Activated naive CD4-positive, alpha-beta T cell treated with anti-CD3 and anti-CD28 coated beads for 36 hours (primary cell): ENCODE measurements around the gene KIF17. TPM values are rescaled to one million over a fixed set of nuclear protein-coding genes. Genes with fewer than 3 reads are reported as not detected.

ENCODE experiments used
- CTCF ChIA-PET: fragments of 350-600 bp; sonication (Branson Sonifier 250); formaldehyde crosslinking; loops from one replicate; lab custom pipeline; 2021; ENCODE audit warnings: antibody characterized with exemption; lab: Charles Lee
- DNase-seq: peaks from one replicate; pipeline ENCODE4 v3.0.0-alpha.2; 2020
- H3K27ac Mint-ChIP-seq: one replicate; pipeline ENCODE4 v1.8.0; 2021; ENCODE audit warnings: mild to moderate bottlenecking, mixed read lengths
- H3K27me3 Mint-ChIP-seq: one replicate; pipeline ENCODE4 v1.8.0; 2021; ENCODE audit warnings: low read depth, mixed read lengths
- H3K36me3 Mint-ChIP-seq: one replicate; pipeline ENCODE4 v1.8.0; 2021; ENCODE audit warnings: low read depth, mixed read lengths
- H3K4me1 Mint-ChIP-seq: one replicate; pipeline ENCODE4 v1.8.0; 2021; ENCODE audit warnings: low read depth, mixed read lengths
- H3K4me3 Mint-ChIP-seq: one replicate; pipeline ENCODE4 v1.8.0; 2021; ENCODE audit warnings: mild to moderate bottlenecking, moderate library complexity, mixed read lengths
- H3K9me3 Mint-ChIP-seq: one replicate; pipeline ENCODE4 v1.8.0; 2021; ENCODE audit warnings: mixed read lengths
- intact Hi-C: fragments of 100-400 bp; cut with micrococcal nuclease; formaldehyde crosslinking; loops from one replicate; pipeline ENCODE4 v1.15.1; 2023
- total RNA-seq, 2 experiments: library from RNA; stranded (reverse); gene quantifications; one replicate each; pipeline ENCODE4 v1.2.3, GENCODE V29; 2021

The KIF17 gene
- total RNA-seq, 2 experiments from 2014 or later: not detected

GRCh38 chr1:20624709-20625108, 93.1 kb downstream of the KIF17 start:
- DNase-seq: no peak
- H3K9me3 Mint-ChIP-seq: no peaks in the 10 kb centered on the region
- intact Hi-C loops: no loop called here
- H3K27ac Mint-ChIP-seq: no peak overlapping the region
- peaks cover 2% of the 10 kb centered on the region for H3K27me3 Mint-ChIP-seq
- no peaks in the 10 kb centered on the region for H3K36me3 Mint-ChIP-seq
- CTCF ChIA-PET: interaction anchor here (0.7 kb wide), 1 partner anchor 113 kb away, joined by 3 read pairs; no protein-coding TSS in a partner anchor
- H3K4me1 Mint-ChIP-seq: no peaks in the 10 kb centered on the region
- no peak overlapping the region for H3K4me3 Mint-ChIP-seq

DNA sequence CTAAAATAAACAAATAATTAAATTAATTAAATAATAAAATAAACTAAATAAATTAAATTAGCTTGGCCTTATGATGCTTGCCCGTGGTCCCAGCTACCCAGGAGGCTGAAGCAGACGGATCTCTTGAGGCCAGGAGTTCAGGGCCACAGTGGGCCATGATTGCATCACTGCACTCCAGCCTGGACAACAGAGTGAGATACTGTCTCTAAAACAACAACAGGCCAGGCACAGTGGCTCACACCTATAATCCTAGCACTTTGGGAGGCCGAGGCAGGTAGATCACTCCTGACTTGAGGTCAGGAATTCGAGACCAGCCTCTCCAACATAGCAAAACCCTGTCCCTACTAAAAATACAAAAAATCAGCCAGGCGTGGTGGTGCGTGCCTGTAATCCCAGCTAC, 96.8 kb downstream of the KIF17 start:
- peaks cover 2% of the 10 kb centered on the region for H3K27me3 Mint-ChIP-seq
- CTCF ChIA-PET: interaction anchor here (0.6 to 1.6 kb wide), 3 partner anchors 13 to 827 kb away, joined by 3 to 4 read pairs (median 4); no protein-coding TSS in a partner anchor

GRCh38 chr1:20619999-20620398, 97.8 kb downstream of the KIF17 start:
- Mint-ChIP-seq H3K36me3 (no peaks in the 10 kb centered on the region), H3K4me3 (no peak overlapping the region), H3K27ac (no peak overlapping the region), H3K4me1 (no peaks in the 10 kb centered on the region), H3K9me3 (no peaks in the 10 kb centered on the region), H3K27me3 (no peaks in the 10 kb centered on the region)
- intact Hi-C loops: no loop called here
- DNase-seq: no peak
- CTCF ChIA-PET: interaction anchor here (1.0 to 1.6 kb wide), 3 partner anchors 14 to 575 kb away, joined by 3 to 4 read pairs (median 3); no protein-coding TSS in a partner anchor

More for the DNA sequence above, 96.8 kb downstream of the KIF17 start:
- no peak overlapping the region for H3K4me3 Mint-ChIP-seq
- no peak overlapping the region for H3K27ac Mint-ChIP-seq
- H3K4me1 Mint-ChIP-seq: no peaks in the 10 kb centered on the region
- no peak for DNase-seq
- no peaks in the 10 kb centered on the region for H3K36me3 Mint-ChIP-seq
- intact Hi-C loops: no loop called here
- no peaks in the 10 kb centered on the region for H3K9me3 Mint-ChIP-seq

- no peaks in the 10 kb centered on the region for H3K9me3 Mint-ChIP-seq
- H3K27ac Mint-ChIP-seq: no peak overlapping the region
- H3K4me3 Mint-ChIP-seq: no peak overlapping the region
- no peaks in the 10 kb centered on the region for H3K36me3 Mint-ChIP-seq
- H3K27me3 Mint-ChIP-seq: no peaks in the 10 kb centered on the region
- CTCF ChIA-PET: interaction anchor here (1.2 to 1.3 kb wide), 2 partner anchors 14 to 576 kb away, joined by 3 to 4 read pairs; no protein-coding TSS in a partner anchor
- no peaks in the 10 kb centered on the region for H3K4me1 Mint-ChIP-seq
- no peak for DNase-seq
- intact Hi-C loops: no loop called here
These were observed 99.3 kb downstream of the KIF17 start for GRCh38 chr1:20618550-20618949.

DNA sequence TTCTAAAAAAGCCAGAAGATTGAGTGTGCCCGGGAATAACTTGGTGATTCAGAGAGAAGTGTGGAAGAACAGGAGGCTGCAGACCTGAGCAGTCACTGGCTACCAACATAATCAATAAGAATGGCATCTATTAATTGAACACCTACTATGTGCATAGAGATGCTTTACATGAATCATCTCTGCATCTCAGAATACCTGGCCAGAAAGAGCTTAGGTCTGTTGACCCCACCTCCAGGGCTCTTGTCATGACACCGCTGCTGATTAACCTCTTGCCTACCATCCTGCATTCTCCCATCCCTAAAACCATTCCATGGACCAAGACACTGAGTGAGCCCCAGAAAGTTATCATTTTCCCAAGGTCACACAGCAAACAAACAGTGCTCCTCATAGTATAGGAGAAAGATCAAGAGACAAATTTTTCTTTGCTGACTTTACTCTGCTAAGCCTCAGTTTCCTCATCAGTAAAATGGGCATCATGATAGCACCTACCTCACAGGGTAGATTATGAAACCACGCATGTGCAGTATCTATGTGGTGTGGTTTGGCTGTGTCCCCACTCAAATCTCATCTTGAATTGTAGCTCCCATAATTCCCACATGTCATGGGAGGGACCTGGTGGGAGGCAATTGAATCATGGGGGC, 100.8 kb downstream of the KIF17 start:
- H3K27me3 Mint-ChIP-seq: no peaks in the 10 kb centered on the region
- CTCF ChIA-PET: interaction anchor here (0.6 kb wide), 2 partner anchors 13 to 614 kb away, joined by 3 read pairs; no protein-coding TSS in a partner anchor
- no peak overlapping the region for H3K27ac Mint-ChIP-seq
- H3K36me3 Mint-ChIP-seq: no peaks in the 10 kb centered on the region
- no peaks in the 10 kb centered on the region for H3K9me3 Mint-ChIP-seq
- H3K4me1 Mint-ChIP-seq: no peaks in the 10 kb centered on the region
- H3K4me3 Mint-ChIP-seq: no peak overlapping the region
- no peak for DNase-seq
- intact Hi-C loops: no loop called here

DNA sequence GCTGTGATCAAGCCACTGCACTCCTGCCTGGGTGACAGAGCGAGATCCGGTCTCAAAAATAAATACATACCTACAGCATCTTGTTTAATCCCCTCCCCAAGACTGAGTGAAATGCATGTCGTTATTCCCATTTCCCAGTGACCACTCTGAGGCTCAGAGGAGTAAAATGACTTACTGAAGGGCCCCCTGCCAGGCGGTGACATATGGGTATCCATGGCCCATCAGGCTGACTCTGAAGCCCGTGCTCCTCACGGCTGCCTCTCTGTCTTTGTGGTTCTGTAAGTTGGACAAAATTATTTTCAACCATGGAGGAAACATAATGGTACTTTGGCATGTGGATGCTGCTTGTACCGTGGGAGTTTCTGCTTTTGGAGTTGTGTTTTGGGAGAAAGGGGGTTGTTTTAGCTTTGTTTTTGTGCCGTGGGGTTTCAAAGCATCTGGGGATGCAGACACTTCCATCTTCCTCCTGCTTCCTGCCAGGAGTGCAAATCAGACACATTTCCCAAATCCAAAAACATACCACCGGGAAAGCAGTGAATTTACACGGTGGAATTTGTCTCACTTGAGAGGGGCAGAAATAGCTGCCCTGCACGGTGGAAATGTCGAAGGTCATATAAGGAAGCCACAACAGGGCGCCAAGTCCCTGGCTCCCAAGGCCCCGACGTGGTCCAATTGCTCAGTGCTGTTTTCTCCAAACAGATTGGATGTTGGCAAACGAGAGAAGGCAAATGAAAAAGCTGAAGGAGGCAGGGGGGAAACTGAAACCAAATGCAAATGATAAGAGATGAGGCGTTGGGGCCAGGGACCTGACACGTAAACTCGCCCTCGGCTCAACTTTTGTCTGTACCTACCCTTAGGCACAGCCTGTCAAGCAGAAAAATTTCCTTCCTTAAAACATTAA, 101.6 kb downstream of the KIF17 start:
- Mint-ChIP-seq H3K4me1 (no peaks in the 10 kb centered on the region), H3K36me3 (no peaks in the 10 kb centered on the region), H3K9me3 (no peaks in the 10 kb centered on the region), H3K27me3 (no peaks in the 10 kb centered on the region), H3K4me3 (no peak overlapping the region), H3K27ac (no peak overlapping the region)
- intact Hi-C loops: no loop called here
- DNase-seq: no peak
- CTCF ChIA-PET: interaction anchor here (0.6 kb wide), 2 partner anchors 14 to 615 kb away, joined by 3 read pairs; no protein-coding TSS in a partner anchor

GRCh38 chr1:20614131-20614579, 103.7 kb downstream of the KIF17 start:
- DNase-seq: no peak
- Mint-ChIP-seq H3K27ac (no peak overlapping the region), H3K36me3 (no peaks in the 10 kb centered on the region), H3K4me1 (no peaks in the 10 kb centered on the region), H3K27me3 (no peaks in the 10 kb centered on the region), H3K9me3 (no peaks in the 10 kb centered on the region), H3K4me3 (no peak overlapping the region)
- intact Hi-C loops: no loop called here
- CTCF ChIA-PET: interaction anchor here (0.8 kb wide), 1 partner anchor 39 kb away, joined by 3 read pairs; no protein-coding TSS in a partner anchor

Other genes starting within 250 kb of the KIF17 start
- under 1 TPM; 0.57 to 0.69 TPM for gene CAMK2N1, start 231.8 kb downstream of the KIF17 start, total RNA-seq
- gene MUL1, start 209.9 kb downstream of the KIF17 start, total RNA-seq: 10 to 100 TPM; 10.9 to 12.1 TPM
- not detected for gene FAM43B, start 165.4 kb downstream of the KIF17 start, total RNA-seq
- not detected for gene CDA, start 128.9 kb downstream of the KIF17 start, total RNA-seq
- 1 to 10 TPM; 1.4 to 1.5 TPM for gene PINK1, start 84.5 kb downstream of the KIF17 start, total RNA-seq
- 100 to 1,000 TPM; 167 to 169 TPM for gene DDOST, start 56.6 kb downstream of the KIF17 start, total RNA-seq
- gene SH2D5, start 14.7 kb upstream of the KIF17 start, total RNA-seq: under 1 TPM; 0.15 to 0.29 TPM
- 100 to 1,000 TPM; 226 to 240 TPM for gene HP1BP3, start 69.3 kb upstream of the KIF17 start, total RNA-seq